ENCODE measurements around the gene EWSR1.

EWSR1 gene

DNA sequence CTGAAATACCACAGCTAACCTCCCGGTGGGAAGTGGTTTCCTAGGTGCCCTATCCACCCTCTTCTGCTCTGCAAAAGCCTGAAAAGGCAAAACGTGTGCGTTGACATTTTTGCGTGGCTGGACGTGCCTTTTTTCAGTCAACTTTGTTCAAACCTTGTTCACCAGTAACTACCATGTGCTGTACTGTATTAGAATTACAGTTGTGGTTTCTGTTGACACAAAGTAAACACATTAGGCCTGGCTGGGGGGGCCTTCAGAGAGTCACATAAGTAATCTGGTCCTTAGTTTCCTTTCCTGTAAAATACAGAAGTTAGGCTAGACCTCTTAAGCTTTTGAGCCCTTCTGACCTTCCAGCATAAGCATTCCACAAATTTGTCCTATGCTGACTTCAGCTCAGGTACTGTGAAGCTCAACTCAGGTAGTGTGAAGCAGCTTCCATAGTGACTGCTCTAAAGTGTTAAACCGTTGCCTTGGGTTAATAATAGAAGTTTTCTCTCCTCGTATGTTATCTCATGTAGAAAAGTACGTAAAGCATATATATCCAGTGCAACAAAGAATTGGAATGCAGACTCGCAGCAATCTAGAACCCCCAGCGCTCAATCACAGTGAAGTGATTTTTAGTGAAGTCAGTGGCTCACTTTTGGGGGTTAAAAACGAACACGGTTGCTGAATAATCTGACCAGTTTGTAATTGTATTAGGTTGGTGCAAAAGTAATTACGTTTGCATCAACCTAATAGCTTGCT lies 1.8 kb downstream of the EWSR1 start:
- DNase-seq = no peak

DNA sequence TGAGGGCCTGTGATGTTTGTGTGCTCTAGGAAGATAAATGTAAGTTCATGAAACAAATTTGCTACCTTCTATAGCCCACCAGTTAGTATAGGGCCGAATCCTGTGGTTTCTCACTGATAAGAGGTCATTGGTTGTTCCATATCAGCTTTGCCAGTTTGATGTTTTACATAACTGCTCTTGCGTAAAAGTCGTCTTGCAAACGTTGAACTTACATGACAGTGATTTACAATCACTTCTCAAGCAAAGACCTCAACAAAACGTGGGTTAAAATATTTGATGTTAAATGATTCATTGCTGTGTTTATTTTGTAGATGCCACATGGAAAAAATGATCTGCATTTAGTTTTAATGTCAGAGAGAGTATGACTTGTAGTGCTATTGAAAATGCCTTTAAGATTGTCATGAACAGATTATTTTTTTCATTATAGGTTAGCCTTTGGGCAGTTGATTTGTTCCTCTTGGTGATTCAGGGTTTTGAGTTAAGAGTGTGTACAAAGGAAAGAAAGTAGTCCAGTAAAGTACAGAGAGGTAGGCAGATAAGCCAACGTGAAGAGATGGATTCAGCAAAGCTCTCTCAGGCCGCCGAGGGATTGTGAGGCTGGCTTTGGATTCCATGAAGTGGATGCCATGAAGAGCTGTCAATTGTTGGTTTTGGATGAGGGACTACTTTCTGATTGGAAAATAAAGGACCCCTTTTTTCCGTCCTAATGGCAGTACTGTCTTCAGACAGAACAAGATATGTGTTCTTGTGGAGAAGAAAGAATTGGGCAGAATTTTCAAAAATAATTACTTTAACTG lies 2.6 kb downstream of the EWSR1 start:
- no peak for DNase-seq

DNA sequence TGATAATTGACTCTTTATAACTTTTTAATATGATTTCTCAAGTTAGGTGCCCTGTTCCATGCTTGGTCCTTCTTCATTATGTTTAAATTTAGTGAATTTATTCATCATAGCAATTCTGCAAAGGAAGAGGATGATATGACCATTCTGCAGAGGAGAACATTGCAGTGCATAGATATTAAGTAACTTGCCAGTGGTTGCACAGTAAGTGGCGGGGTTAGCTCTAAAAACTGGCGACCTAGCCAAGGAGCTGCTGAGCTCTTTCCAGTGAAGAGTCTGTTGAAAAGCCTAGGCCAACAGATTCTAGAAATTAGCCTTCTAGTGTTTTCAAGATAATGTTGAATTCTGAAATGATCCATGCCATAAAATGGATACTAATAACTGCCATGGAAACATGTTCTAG lies 4.6 kb downstream of the EWSR1 start:
- no peak for DNase-seq

DNA sequence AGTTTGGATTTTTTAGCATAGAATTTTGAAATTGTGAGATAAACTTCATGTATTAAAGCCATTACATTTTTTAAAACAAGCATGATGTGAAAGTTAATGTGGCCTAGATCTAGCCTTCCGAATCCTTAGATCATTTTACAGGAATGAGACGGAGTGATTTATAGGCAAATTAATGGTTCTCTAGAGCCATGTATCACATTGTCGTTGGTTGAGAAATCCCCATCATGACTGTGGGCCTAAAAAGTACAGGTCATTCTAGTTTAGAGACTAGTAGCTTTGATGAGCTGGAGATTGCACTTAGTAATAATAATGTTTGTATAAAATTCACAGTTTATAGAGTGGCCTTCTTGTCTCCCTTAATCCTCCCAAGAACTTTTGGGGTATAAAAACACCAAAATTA lies 7.1 kb downstream of the EWSR1 start:
- no peak for DNase-seq

DNA sequence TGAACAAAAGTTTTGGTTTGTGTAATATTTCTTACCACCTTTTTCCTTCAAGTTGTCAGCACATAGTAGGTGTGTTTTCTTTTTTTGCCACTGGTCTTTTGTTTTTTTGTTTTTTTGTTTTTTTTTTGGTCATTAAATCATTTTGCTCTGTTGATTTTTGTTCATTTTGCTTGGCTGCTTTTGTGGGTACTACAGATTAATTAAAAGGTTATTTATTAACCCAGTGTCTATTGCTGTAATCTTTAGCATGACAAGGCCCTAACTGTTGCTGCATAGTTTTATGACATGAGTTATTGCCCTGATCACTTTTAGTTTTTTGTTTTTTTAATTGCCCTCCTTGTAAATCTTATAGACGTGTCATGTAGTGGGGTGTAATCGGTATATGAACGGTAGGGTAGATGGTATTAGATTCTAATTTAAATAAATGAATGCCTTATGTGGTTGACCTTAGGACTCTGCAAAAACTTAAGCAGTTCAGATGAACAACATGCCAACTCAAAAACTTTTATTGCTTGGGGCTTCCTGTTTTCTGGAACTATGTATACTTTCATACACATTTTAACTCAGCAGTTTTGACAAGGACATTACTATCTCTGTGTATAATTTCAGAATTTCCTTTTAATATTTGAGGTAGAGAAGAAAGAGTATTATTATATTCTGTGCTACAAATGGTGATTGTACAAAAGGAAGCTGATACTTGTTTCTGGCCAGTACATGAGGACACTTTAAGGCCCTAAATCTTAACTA lies 7.9 kb downstream of the EWSR1 start:
- DNase-seq = no peak

DNA sequence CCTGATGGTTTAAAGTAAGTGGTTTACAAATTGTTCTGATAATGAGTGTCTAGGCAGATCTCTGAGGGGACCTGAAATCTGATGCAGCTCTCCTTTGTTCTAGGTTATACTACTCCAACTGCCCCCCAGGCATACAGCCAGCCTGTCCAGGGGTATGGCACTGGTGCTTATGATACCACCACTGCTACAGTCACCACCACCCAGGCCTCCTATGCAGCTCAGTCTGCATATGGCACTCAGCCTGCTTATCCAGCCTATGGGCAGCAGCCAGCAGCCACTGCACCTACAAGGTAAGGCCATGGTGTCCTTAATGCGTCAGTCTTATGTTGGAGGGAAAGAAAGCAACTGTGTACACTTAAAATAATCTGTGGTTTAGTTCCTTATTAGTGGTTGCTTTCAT lies 9.9 kb downstream of the EWSR1 start:
- no peak for DNase-seq

DNA sequence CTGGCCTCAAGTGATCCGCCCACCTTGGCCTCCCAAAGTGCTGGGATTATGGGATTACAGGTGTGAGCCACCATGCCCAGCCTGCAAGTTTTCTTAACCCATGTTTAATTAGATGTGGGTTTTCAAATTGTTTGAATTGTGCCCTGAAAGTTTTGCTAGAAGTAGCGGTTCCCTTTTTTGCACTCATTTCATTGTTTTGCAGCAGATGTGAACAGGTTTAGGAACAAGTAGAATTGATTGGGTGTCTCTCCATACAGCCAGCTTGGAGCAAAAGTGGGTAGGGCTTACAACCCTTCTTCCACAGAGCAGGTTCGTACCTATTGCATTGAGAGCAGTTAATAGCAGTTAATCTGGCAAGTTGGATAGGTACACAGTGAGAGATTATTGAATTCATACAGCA lies 16.1 kb downstream of the EWSR1 start:
- DNase-seq = no peak

DNA sequence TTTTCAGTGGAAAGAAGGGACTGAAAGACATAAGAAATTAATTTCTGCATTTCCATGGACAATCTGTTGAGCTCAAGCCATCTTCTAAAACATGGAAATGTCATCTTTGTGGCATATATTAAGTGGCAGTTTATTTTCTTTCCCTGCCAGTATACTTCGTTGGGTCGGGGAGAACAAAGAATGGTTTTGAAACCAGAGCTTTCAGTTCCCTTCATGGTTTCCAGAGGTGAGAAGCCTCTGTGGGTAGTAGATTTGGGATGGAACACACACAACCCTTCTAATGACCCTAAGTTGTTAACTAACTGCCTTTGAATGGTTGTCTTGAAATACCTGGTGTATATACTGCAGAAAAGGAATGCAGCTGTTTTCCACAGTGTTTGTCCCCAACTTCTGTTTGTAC lies 20.8 kb downstream of the EWSR1 start:
- DNase-seq = no peak

DNA sequence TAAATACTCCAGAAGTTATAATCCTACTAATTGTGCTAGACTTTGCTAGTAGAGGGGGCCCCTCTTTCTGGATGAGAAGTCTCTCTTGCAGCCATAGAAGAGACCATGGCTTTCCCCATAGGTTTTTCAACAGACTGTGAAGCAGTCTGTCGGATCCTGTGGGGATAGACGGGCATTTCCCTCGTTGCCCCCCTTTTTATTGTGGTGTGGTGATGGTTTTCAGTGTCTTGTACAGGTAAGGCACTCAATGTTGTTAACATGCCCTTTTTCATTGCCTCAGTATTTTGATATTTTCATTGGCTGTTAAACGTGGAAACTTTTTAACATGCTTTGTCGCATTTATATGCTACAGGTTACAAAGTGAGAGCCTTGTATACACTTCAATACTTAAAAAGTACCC lies 22.0 kb downstream of the EWSR1 start:
- DNase-seq = no peak

DNA sequence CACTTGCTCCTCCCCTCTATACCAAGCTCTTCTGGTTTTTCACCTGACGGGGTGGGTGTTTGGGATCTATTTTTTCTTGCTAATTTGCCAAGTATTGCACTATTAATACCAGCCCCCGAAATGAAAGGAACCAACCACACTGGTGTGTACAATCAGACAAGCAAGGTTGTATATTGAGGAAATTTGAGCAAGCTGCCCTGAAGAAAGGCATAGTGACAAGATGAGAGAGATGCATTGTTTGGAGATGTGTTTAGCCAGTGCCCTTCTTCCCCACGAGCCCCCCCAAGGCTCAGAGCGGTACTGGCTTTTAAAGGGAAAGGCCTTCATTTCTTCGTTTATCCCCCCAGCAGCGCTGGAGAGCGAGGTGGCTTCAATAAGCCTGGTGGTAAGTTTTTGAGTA lies 23.1 kb downstream of the EWSR1 start:
- DNase-seq = no peak

DNA sequence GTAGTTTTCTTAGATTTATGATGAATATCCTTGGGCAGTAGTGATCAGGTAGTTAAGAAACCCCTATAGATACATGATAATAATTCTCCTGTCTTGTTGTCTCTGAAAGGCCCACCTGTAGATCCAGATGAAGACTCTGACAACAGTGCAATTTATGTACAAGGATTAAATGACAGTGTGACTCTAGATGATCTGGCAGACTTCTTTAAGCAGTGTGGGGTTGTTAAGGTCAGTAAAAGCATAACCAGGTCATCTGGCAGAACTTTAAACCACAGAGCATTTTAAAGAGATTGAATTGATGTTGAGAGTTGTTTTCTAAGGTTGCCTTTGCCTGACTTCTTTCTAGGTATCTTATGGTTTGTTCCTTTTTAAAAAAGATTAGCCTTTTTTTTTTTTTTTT lies 24.3 kb downstream of the EWSR1 start:
- no peak for DNase-seq

DNA sequence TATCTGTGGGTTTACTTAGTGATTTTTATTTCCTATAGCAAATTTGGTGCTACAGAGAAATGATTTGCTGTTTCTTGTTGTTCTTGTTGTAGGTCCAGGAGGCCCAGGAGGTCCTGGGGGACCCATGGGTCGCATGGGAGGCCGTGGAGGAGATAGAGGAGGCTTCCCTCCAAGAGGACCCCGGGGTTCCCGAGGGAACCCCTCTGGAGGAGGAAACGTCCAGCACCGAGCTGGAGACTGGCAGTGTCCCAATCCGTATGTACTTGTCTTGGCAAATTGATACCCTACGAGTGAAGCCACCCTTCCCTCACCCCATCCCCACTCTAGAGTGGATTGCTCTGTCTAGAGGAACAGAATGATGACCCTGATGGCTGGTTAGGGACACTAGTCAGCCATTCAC lies 30.6 kb downstream of the EWSR1 start:
- DNase-seq = no peak

DNA sequence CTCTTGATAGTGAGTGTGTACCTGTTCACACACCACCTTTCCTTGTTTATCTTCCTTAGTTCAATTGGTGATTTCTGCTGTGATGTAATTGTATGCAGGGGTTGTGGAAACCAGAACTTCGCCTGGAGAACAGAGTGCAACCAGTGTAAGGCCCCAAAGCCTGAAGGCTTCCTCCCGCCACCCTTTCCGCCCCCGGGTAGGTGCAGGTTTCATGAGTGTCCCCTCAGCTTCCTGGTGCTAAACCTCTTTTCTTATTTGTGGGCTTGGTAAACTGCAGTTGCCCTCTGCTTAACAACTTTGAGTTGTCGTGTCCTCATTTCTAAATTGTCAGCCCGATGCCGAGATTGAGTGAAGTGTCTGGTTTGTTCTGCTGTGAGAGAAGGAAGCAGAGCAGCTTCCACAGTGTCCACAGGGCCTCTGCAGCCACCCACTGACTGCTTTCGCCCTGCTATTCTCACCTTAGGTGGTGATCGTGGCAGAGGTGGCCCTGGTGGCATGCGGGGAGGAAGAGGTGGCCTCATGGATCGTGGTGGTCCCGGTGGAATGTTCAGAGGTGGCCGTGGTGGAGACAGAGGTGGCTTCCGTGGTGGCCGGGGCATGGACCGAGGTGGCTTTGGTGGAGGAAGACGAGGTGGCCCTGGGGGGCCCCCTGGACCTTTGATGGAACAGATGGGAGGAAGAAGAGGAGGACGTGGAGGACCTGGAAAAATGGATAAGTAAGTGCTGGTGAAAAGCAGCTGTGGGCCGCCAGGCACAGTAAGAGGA lies 31.2 kb downstream of the EWSR1 start:
- DNase-seq = no peak

DNA sequence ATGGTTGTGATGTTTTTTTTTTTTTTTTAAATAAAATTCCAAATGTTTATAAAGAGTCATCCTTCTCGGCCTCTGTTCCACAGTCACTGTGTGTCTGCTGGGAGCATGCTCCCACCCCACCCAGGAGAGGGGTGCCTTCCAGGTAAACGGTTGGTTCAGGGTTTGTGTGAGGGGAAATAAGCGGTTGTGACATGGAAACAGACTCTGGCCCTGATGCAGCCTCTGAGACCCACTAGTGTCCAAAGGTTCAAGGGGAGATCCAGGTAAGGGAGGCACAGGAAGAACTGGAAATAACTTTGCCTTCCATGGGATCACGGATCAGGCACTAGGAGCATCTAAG lies 32.4 kb downstream of the EWSR1 start:
- DNase-seq = no peak

DNA sequence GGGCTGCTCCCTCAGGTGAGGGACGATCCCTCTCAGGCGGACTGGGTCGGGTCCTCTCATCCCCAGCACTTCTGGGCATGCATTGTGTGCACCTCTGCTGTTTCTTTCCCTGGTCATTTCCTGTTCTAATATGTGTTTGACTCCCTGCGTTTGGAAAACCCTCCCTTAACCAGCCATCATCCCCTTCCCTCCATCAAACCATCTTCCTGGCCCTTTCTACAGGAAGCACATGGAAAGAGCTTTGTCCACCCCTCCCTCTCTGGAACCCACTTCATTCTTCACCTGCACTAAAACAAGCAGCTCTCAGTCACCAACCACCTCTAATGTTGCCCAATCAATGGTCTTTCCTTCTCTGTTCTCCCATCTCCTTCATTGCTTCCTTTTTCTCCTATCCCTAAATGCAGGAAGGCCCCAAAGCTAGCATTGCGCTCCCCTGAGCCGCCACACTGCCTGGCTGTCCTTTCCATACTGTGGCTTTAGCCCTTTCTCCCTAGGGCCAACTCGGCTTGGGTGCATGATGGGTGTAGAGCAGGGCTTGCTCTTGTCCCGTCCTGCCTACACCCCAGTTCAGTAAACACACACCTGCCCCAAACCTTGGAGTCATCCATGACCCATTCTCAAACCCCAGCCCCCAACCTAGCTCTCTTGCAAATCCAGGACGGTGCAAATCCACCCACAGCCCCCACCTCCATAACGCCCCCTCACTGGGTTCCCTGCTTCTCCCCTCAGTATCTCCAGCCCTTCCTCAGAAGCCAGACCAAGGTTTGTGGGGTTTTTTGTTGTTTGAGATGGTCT lies 32.9 kb downstream of the EWSR1 start:
- no peak for DNase-seq

DNA sequence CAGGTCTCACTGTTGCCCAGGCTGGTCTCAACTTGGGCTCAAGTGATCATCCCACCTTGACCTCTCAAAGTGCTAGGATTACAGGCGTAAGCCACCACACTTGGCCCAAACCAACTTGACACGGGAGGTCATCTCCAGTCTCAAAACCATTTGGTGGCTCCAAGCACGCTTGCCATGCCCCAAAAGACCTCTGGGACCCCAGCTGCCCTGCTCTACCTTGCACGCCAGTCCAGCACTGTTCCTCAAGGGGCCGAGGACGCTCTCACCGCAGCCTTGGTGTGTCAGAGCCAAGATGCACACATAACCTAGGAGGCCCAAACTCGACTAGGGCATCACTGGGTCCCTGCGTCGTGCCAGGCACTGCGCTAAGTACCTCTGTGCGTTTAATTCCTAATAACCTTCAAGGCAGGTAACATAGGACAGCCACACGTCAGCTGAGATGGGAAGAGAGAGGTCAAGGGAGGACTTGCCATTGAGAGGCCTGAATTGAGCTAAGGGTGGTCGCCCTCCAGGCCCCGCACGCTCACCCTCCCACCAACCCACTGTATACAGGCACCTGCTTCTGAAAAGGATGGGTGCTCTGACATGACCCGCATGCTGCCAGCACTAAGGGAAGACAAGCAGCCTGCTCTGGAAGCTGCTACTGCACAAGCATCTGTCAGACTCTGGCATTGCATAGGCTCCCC lies 33.8 kb downstream of the EWSR1 start:
- no peak for DNase-seq

DNA sequence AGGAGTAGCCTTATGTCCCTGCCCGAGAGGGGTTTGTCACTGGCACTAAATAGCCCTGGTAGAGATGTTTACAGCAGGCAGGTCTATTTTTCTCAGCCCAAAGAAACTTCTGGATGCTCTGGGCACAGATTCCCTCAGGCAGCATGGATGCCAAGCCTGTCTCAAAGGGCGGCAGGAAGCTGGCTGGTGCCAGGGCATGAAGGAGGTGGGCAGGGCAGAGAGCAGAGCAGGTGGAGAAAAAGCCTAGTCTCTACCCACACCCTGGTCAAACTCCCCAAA lies 34.3 kb downstream of the EWSR1 start:
- no peak for DNase-seq

DNA sequence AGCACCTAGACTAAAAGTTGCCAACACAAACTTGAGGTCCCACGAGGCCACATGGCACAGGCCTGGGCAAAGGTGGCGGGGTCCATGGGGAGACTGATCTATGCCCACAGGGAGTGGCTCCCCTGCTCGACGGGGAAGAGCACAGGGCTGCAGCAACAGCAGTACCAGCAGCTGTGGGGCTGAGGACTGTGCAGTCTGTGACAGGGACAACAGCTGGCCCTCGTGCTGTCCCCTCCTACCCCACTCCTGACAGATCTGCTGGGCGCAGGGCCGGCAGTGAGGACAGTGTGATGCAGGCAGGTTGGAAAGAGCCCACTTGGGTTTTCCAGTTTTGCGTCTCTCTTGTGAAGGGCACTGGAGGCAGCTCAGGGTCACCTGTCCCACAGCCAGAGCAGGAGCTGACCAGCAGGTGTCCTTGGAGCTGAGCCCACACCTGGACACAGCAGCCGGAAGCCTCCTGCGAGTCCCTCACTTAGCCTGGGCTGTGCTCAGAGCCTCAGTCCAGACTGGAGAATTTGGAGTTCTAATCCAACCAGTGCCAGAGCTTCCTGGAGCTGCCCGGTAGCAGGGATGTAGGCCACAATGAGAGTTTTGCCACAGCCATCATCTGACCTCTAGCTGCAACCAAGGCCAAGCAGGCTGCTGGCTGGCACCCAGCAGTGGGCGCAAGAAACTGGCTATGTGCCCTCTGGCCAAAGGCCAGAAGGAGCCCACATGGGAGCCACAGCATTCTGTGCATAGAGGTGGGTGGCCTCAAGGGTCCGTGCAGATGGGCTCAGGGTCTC lies 34.8 kb downstream of the EWSR1 start:
- no peak for DNase-seq

DNA sequence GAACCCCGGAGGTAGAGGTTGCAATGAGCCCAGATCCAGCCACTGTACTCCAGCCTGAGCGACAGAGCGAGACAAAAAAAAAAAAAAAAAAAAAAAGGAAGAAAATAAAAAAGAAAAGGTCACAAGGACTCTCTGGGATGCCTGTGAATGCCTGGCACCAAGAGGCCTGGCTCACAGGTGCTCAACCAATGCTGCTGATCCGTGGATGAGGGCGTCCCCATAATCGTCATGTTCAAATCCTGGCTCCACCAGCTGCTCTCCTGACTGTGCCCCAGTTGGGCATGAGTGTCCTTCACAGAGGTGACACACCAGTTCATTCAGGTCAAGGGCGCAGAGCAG lies 37.7 kb downstream of the EWSR1 start:
- DNase-seq = no peak

DNA sequence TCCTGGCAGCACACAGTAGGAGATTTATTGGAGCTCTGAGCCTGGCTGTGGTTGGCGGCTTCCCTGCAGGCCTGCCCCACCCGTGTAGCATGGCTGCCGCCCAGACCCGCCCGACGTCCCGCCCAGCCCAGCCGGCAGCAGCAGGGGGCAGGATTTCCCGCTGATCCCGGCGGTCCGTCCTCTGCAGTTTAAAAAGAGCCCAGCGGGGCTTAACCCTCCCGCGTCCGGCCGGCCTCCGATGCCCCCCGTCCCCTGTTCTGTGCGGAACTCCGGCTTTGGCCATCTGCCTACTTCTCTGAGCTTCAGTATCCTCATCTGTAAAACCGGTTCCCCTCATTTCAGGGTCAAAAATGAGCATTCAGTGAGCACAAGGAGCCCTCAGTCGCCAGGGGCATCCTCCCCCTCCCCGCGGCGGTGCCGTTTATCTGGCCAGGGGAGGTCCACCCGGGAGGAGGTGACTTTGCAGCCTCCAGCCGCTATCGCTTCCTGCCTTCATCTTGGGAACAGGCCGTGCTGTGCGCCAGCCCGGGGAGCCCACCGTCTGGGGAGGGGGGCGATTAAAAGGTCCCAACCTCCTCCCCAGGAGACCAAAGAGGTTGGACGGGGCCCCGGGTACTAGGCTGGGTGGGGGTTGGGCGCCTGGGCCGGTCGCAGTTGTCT lies 38.2 kb downstream of the EWSR1 start, which contains the start of gene GAS2L1:
Gene GAS2L1, plus strand, starts transcription at position 476 of the 660 bp plus-strand sequence. CDS start 1,456 bp downstream, outside the sequence.
- peak in 1 of 2 donors; percentile 46 for DNase-seq

Measured in stimulated activated CD4-positive, alpha-beta T cell treated with anti-CD3 and anti-CD28 coated beads, Interleukin-2, amount 100 ng/mL, for 48 hours (primary cell).